ENCODE measurements around the gene RADIL.

The RADIL gene

DNA sequence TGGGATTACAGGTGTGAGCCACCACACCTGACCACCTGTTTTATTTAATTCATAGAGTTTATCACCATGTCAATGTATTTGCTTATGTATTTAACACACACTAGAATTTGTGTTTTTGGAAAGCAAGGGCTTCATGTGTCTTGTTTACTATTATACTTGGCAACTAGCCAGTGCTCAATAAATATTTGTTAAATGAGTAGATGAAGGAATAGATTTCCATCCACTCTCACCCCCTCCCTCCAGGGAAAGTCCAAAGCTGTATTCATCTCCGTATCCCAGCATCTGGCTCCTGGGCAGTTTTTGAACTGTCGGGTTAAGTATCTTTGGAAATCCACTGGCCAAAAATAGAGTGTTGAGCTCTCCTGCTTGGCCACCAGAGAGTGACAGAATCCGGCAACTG lies 4.6 kb upstream of the RADIL start:
- no peak overlapping the region for H3K27ac ChIP-seq
- TF ChIP-seq, protein P1, sequence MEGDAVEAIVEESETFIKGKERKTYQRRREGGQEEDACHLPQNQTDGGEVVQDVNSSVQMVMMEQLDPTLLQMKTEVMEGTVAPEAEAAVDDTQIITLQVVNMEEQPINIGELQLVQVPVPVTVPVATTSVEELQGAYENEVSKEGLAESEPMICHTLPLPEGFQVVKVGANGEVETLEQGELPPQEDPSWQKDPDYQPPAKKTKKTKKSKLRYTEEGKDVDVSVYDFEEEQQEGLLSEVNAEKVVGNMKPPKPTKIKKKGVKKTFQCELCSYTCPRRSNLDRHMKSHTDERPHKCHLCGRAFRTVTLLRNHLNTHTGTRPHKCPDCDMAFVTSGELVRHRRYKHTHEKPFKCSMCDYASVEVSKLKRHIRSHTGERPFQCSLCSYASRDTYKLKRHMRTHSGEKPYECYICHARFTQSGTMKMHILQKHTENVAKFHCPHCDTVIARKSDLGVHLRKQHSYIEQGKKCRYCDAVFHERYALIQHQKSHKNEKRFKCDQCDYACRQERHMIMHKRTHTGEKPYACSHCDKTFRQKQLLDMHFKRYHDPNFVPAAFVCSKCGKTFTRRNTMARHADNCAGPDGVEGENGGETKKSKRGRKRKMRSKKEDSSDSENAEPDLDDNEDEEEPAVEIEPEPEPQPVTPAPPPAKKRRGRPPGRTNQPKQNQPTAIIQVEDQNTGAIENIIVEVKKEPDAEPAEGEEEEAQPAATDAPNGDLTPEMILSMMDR (conservative IDR thresholded peaks at IDR 0.05) = no peak

GRCh38 chr7:4886671-4887070 lies 3.2 kb upstream of the RADIL start:
- no peak overlapping the region for H3K27ac ChIP-seq

DNA sequence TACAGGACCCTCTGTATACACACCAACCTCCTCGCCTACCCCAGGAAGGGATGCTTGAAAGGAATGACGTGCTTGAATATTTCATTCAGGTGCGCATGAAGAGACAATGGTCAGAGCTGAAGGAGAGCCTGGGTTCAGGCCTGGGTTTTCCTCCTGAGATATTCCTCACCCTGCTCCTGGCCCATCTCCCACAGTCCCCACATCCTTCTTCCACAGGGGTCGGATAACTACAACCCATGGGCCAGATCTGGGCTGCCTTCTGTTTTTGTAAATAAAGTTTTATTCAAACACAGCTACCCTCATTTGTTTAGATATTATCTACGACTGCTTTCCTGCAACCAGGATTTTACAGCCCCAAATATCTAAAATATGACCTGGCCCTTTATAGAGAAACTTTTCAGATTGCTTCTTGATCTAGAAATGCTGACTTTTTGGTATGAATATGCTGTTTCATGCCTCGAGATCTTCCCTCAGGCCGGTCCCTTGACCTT lies 1.8 kb upstream of the RADIL start:
- TF ChIP-seq, protein P1 (conservative IDR thresholded peaks at IDR 0.05) = no peak
- no peak overlapping the region for H3K27ac ChIP-seq

More at GRCh38 chr7:4886671-4887070, 3.2 kb upstream of the RADIL start:
- TF ChIP-seq, protein P1 (conservative IDR thresholded peaks at IDR 0.05) = no peak

DNA sequence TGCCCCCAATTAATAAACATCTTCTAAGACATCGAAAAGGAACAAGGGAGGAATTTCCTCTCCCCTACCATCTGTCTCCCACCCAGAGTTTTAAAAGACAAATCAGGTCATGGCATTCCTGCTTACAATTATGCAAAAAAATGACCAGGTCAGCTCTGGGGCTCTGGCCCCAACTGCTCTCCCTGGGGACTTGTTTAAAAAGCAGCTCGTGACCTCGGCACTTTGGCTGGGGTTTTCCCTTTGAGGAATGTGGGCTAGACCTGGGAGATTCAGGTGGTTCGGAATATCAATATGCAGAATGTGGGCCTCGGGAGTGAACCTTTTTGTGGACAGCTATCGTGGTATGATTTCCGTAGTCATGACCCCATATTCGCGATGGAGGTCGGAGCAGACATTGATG lies 648 bp upstream of the RADIL start:
- TF ChIP-seq, protein P1 (conservative IDR thresholded peaks at IDR 0.05) = no peak
- no peak overlapping the region for H3K27ac ChIP-seq

DNA sequence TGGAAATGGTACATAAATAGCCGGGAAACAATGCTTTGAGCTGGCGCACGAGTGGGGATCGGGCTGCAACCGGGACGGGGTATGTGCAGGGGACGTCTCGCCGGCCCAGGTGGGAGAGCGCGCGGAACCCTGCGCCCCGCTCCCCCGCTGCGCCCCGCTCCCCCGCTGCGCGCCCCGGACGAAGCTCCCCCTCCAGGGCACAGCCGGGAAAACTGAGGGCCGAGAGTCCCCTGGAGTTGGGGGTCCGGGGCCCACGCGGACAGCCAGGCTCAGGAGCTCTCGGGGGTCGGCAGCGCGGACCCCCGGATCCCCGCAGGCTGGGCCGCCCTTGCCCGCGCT lies 514 bp downstream of the RADIL start:
- peak overlapping the region; percentile 8; the same call in 1 of the 2 replicates for H3K27ac ChIP-seq

DNA sequence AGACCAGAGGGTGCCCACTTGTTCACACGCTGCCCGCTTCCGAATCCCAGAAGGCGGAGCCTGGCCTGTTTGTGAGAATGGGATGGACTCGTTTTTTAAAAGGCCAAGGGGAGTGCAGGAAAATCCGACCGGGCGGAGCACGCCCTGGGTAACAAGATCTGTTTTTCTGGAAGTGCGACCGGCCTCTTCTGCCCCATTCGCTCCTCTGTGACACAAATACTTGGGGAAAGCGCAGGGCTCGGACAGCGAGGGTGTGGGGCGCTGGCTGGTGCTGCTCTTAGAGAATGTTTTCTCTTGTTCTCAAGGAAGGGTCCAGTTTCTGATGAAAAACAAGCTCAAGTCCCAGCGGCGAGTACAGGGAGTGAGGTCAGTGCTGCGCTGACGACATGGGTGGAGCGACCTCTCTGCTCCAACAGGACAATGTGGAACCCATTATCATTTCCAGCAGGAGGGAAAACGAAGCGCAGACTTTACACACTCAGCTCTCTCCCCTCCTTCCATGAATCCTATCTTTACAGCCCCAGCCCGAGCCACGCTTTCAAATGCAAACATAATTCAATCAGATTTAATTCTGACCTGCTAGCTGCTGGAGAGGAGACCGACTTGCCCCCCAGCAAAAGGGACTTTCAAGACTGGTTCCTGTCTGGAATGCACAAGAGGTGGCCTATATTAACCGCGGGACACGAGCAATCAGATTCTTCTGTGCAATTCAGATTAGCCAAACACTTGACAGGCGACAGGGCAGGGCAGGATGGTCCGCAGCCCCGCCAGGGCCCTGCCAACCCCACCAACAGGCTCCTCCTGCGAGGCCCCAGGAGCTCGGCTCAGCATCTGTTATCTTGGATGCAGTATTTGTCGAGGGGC lies 1.1 kb downstream of the RADIL start:
- TF ChIP-seq, protein P1 (conservative IDR thresholded peaks at IDR 0.05) = no peak
- peak overlapping the region; percentile 8; the same call in 1 of the 2 replicates for H3K27ac ChIP-seq

More for the DNA sequence above, 514 bp downstream of the RADIL start:
- TF ChIP-seq, protein P1 (conservative IDR thresholded peaks at IDR 0.05) = no peak

DNA sequence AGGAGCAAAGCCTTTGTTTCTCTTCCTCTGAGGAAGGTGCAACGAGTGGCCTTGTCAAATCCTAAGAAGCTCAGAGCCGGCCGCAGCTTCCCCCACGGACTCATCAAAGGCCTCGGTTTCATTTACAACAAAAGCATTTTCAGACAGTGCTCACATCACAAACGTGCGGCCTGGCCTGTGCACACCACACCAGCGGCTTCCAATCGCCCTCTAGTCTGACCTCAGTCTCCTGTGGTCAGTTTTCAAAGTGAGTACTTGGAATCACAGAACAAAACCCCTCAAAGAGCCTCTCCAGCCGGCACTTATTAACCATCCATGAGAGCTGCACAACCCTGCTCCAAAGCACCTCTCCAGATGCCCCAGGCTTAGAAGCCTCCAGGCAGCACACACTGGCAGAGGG lies 3.3 kb downstream of the RADIL start:
- H3K27ac ChIP-seq = no peak overlapping the region
- TF ChIP-seq, protein P1 (conservative IDR thresholded peaks at IDR 0.05) = no peak
